ENCODE results near the gene PIK3IP1.
"Not testable (repeated sequence)": the region's sequence is repeated elsewhere in the genome, so short reads cannot be mapped to it uniquely, and the experiment has no call there.

The PIK3IP1 gene

GRCh38 chr22:31292236-31292989 lies at the start of gene PIK3IP1:
PIK3IP1 (minus strand) TSS chr22:31292488; CDS start chr22:31292344, 144 bp downstream.
- DNase-seq, result peak; percentile 90

GRCh38 chr22:31341386-31342088 lies 49.2 kb upstream of the PIK3IP1 start:
- no peak for DNase-seq

DNA sequence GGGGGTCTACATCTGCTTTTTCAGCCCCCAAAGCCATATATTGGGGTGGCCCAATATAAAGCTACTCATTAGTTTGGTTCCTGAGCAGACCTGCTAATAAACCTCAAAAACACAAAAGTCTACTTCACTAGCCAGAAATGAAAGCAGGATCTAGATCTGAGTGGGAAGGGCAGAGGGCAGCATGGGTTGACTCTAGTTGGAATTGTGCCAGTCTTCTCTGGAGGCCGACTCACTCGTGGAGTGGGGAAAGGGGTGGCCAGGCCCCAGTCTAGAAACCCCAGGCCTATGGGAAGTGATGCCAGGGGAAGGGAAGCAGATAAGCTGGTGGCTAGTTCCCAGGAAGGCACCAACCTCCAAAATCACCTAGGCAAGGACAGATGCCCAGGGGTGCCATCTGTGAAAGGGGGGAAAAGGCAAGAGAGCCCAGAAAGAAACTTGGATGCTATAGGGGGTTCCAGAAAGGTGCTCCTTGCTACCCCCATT lies 48.5 kb upstream of the PIK3IP1 start:
- no peak for DNase-seq

DNA sequence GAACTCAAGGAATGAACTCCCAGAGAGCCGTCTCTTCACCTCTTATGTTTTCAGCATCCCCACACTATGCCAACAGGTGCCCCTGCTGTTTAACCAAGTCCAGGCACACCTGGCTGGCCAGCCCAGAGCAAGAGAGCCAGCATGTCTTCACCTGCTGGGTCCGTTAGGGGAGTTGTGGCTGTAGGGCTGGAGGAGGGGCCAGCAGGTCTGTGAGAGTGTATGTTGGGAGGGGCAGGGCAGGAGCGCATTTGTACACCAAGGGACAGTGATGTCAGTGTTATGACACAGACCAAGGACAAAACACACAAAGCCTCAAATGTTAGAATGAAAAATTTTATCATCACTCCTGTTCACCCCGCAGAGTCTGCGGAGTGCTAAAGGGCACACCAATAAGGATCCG lies 48.1 kb upstream of the PIK3IP1 start:
- no peak for DNase-seq

DNA sequence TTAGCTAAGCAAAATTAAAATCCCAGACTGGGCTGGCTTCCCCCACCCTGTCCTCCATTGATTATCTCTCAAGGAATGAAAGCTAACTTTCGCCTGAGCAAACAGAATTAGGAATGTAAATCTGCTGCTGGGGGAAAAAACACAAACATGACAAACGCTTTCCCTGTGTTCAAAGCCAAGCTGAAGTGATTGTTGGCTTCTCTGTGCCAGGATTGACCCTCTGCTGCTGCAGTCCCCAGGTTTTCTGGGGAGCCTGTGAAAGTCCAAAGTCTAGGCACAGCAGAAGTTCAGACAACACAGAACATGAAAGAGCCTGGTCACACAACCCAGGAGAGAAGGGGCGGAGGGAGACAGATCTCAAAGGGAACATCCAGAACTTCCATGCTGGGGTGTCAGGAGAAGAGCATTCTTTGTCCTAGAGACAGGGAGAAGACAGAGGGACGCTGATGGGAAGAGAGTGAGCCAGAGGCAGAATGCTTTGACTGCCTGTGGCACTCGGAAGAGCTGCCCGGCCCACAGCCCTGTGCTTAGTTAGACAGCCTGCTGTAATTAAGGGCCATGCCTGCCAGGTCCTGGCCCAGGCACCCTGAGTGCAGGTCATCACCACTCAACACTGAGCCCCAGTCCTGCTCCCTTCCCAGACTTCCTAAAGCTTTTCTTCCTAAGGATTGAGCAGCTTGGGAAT lies 47.0 kb upstream of the PIK3IP1 start:
- DNase-seq, result no peak

- DNase-seq, result no peak
Observed at GRCh38 chr22:31337178-31337577, 44.9 kb upstream of the PIK3IP1 start.

- no peak for DNase-seq
Observed at GRCh38 chr22:31334329-31334728, 42.0 kb upstream of the PIK3IP1 start.

GRCh38 chr22:31333641-31334040 lies 41.4 kb upstream of the PIK3IP1 start:
- no peak for DNase-seq

DNA sequence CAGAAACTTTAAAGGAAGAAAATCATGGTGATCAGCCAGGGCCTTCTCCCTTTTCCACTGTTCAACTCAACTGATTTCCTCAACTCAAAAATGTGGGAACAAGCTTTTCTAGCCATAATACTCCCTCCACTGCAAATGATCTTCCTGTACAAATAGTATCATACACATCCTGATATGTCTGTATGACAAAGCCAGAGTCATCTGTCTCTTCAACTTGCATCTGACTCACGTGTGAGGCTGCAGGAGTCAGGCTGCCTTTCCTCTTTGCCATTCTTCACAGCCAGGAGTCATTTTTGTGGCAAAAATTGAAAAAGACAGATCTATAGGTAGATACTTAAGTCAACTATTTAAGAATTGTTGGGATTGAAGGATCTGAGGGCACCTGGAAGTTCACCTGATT lies 40.6 kb upstream of the PIK3IP1 start:
- DNase-seq, result no peak

- DNase-seq, result no peak
Observed at GRCh38 chr22:31332010-31332409, 39.7 kb upstream of the PIK3IP1 start.

- no peak for DNase-seq
Observed at GRCh38 chr22:31329453-31330215, 37.3 kb upstream of the PIK3IP1 start.

GRCh38 chr22:31329029-31329428 lies 36.7 kb upstream of the PIK3IP1 start:
- DNase-seq, result no peak

DNA sequence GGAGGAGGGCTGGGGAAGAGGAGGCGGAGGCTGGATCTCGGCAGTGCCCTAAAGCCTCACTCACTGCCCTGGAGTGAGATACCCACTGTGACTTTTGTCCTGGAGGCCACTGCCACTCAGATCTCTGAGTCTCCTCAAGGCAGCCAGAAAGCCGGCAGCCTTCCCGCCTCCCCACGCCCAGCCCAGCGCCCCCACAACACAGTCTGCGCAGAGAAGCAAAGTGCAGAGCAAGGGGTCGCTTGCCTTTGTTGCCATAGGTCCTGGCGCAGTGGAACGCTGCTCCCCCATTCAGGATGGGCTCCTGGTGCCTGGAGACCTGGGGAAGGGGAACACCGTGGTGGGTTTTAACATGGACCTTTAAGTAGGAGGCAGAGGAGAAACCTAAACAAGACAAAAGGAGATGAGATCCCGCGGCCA lies 36.3 kb upstream of the PIK3IP1 start:
- no peak for DNase-seq

- DNase-seq, result no peak
Observed at GRCh38 chr22:31327806-31328543, 35.7 kb upstream of the PIK3IP1 start.

DNA sequence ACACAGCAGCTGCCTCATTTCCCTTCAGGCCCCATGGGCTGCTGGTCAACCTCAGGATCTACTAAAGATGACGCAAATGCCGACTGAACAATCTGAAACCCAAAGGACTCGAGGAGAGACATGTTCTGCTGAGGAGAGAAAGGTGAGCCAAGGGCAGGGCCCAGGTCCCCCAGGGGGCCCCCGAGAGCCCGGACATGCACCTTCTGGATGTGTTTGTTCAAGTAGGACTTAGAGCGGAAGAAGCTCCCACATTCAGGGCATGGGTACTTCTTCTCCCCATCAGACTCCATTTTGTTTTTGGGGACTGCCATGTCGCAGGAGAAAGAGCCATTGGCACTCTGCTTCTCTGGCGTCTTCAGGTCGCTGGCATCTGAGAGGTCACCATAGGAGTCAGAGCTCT lies 34.6 kb upstream of the PIK3IP1 start:
- DNase-seq, result no peak

DNA sequence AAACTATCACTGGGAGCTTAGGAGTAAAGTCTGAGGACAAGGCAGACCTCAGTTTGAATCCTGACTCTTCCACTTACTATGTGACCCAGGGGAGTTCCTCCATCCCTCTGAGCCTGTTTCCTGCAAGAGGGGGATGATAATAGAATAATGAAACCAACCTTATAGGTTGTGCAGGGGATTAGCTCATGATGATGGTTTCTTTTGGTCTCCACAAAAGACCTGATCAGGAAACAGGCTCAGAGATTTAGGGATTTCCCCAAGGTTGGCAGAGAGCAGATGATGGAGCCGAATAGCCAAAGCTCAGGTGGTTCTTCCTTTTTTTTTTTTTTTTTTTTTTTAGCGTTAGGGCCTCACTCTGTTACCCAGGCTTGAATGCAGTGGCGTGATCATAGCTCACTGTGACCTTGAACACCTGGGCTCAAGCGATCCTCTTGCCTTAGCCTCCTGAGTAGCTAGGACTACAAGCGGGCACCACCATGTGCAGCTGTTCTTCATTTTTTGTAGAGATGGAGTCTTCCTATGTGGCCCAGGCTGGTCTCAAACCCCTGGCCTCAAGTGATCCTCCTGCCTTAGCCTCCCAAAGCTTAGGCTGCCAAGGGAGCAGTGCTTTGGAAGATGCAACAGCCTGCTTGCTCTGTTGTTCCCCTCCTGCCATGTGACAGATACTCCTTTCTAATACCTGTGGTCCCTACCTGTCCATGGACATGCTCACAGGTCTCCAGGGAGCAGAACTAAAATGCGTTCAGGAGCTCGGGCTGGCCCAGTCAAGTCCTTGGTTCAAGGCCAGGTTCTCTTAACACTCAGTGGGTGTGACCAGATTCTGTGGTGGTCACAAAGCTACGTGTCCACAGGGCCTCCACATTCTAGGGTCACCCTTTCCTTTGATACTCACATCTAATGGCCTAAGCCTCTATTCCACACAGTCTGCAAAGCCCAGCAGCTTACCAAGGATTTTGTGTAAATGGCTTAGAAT lies 31.6 kb upstream of the PIK3IP1 start:
- DNase-seq, result no peak

DNA sequence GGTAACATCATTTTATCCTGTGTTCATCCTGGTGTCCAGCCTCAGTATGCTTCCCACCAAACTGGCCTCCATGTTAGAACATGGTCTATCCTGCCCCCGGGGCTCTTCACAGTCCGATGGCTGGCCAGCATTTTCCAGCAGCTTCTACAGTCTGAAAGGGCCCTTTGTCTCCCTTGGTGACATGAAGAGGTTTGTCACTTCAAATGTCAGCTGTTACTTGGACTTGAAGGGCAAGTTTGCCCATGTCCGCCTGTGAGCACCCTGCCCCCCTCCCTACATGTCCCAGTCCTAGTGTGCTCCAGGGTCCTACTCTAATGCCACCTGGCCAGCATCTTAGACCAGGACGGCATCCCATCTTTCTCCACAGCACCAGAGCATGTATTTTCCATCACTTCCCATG lies 29.1 kb upstream of the PIK3IP1 start:
- DNase-seq, result no peak

DNA sequence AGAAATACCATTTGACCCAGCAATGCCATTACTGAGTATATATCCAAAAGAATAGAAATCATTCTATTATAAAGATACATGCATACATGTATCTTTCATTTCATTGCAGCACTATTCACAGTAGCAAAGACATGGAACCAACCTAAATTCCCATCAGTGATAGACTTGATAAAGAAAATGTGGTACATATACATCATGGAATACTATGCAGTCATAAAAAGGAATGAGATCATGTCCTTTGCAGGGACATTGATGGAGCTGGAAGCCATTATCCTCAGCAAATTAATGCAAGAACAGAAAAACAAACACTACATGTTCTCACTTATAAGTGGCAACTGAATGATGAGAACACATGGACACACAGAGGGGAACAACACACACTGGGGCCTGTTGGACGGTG lies 21.9 kb upstream of the PIK3IP1 start:
- not testable (repeated sequence) for DNase-seq

DNA sequence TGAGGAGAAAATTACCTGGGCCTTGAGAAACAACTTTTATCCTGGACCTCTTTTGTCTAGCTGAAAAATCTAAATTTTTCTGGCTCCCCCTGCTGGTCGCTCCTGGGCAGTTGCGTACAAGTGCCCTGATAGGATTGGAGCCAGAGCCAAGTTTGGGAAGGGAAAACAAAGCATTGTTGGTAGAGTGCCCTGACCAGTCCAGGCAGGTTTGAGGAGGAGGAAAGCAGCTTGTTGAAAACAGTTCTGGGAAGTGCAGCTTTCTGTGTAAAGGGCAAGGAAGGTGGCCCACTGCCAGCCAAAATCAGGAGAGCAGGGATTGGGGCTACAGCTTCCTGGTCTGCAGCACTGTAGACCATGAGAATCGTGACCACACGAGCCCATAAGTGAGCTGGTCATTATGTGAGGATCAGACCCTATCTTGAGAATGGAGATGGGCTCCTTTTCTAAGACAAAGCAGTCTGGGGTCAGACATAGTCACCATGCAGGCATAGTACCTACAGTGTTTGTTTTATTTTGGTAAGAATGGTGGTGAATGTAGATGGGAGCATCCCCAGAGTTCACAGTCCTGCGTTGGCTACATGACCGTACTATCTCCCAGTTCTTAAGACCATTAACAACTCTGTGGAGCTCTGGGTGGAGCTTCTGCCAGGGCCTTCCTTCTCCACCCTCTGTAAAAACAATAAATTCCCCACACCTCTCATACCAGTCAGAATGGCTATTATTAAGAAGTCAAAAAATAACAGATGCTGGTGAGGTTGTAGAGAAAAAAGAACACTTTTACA lies 21.3 kb upstream of the PIK3IP1 start:
- peak; percentile 65 for DNase-seq

DNA sequence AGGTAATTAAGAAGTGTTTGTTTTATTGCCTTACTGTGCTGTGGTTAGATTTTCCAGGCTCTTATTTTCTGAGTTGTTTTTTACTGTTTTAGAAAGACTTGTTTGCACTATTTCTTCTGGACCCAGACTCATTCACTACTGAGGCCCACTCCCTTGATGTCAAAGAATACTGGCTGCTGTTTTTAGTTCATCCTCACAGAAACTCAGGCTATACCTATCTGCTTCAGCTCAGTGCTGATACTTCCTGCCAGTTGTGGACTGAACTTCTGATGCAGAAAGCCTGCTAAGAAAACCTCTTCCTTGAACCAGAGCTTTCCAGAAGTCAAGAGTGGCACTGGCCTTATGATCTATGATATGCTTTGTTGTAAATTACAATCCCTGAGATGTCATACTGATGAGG lies 15.9 kb upstream of the PIK3IP1 start:
- DNase-seq, result no peak
